Type B pancreatic cell (in vitro differentiated cells): ENCODE results near the gene RNF220. TPM values are rescaled to one million over a fixed set of nuclear protein-coding genes. Genes with fewer than 3 reads are reported as not detected.

Experiments used
- DNase-seq: peaks from one replicate; pipeline ENCODE4 v3.0.0; 2021; ENCODE audit warnings: mixed read lengths; ENCODE audit not compliant: unreplicated experiment; ENCODE audit errors: extremely low spot score
- H3K27ac Mint-ChIP-seq: 2 replicates; pipeline ENCODE4 v1.8.0; 2021; ENCODE audit warnings: mild to moderate bottlenecking, mixed read lengths
- H3K27me3 Mint-ChIP-seq: 2 replicates; pipeline ENCODE4 v1.8.0; 2021; ENCODE audit warnings: mixed read lengths
- H3K36me3 Mint-ChIP-seq: 2 replicates; pipeline ENCODE4 v1.8.0; 2021; ENCODE audit warnings: mixed read lengths
- H3K4me1 Mint-ChIP-seq: one replicate; pipeline ENCODE4 v1.8.0; 2021; ENCODE audit warnings: mixed read lengths; ENCODE audit not compliant: unreplicated experiment
- H3K4me3 Mint-ChIP-seq: 2 replicates; pipeline ENCODE4 v1.8.0; 2021; ENCODE audit warnings: mild to moderate bottlenecking, mixed read lengths
- H3K9me3 Mint-ChIP-seq: 2 replicates; pipeline ENCODE4 v1.8.0; 2021; ENCODE audit warnings: mixed read lengths
- total RNA-seq: library from RNA; stranded (reverse); gene quantifications from 2 replicates; pipeline ENCODE4 v1.2.1, GENCODE V29; 2021; ENCODE audit warnings: low replicate concordance
- TF ChIP-seq, protein P1 (sequence below): fragments of 200-600 bp; sonication (generic); conservative IDR thresholded peaks from 2 replicates; pipeline ENCODE4 v1.5.0; 2021; ENCODE audit warnings: antibody characterized with exemption, mild to moderate bottlenecking

The RNF220 gene
- total RNA-seq, 1 donor from 2014 or later = 87.1 TPM

DNA sequence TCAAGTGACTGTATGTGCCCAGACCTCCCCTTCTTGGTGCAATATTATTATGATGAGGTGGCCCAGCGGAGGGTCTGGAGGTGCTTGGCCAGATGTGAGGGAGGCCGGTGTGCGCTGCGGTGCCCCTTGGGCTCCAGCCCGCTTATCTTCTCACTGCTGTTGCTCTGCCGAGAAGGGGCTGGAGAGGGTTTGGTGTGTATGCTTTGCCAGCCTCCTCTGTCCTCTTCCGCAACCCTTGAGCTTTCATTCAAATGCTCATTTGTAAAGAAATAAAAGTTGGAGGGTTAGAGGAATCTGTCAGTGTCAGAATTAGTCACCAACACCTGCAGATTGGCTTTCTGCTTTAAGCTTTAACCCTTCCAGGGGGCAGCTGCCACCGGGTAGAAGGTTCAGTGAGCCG, 19.7 kb downstream of the RNF220 start:
- H3K4me3 Mint-ChIP-seq = no peak overlapping the region
- H3K36me3 Mint-ChIP-seq = no peaks in the 10 kb centered on the region
- no peak overlapping the region for H3K27ac Mint-ChIP-seq
- TF ChIP-seq, protein P1, sequence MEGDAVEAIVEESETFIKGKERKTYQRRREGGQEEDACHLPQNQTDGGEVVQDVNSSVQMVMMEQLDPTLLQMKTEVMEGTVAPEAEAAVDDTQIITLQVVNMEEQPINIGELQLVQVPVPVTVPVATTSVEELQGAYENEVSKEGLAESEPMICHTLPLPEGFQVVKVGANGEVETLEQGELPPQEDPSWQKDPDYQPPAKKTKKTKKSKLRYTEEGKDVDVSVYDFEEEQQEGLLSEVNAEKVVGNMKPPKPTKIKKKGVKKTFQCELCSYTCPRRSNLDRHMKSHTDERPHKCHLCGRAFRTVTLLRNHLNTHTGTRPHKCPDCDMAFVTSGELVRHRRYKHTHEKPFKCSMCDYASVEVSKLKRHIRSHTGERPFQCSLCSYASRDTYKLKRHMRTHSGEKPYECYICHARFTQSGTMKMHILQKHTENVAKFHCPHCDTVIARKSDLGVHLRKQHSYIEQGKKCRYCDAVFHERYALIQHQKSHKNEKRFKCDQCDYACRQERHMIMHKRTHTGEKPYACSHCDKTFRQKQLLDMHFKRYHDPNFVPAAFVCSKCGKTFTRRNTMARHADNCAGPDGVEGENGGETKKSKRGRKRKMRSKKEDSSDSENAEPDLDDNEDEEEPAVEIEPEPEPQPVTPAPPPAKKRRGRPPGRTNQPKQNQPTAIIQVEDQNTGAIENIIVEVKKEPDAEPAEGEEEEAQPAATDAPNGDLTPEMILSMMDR = no peak
- DNase-seq = no peak
- peaks cover 31% of the 10 kb centered on the region for H3K4me1 Mint-ChIP-seq
- H3K9me3 Mint-ChIP-seq = no peaks in the 10 kb centered on the region
- peaks cover 89% of the 10 kb centered on the region for H3K27me3 Mint-ChIP-seq

DNA sequence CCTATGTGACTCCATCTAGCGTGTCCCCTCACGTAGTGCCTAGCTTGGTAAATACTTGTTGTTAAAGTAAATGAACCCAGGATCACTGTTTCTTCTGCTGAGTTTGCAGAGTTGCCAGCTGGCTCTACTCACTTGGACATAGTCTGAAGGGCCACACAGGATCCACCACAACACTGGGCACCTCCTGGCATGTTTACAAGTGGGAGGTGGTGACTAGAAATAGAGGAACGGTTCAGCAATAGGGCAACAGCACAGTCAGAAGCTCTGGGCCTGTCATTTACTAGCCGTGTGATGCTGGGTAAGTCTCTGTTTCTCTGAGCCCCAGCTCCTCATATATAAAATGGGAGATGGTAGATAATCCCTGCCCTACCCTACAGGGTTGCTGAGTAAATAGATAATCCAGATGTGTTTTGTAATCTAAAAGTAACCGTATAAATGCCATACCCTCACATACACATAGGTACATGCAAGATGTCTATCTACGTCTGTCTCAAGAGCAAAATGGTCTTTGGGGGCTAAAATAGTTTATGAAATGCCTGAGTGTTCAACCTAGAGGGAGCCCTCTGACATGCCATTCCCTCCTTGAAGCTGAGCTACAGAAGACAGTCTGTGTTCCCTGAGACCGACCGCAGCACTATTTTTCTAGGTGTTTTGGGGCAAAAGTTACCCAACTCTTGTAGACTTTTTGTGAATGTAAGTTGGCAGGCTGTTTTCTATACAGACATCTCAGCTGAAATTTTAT, 20.5 kb downstream of the RNF220 start:
- Mint-ChIP-seq H3K27me3 (peaks cover 81% of the 10 kb centered on the region), H3K9me3 (no peaks in the 10 kb centered on the region), H3K4me1 (peaks cover 31% of the 10 kb centered on the region), H3K4me3 (no peak overlapping the region), H3K36me3 (no peaks in the 10 kb centered on the region), H3K27ac (no peak overlapping the region)
- TF ChIP-seq, protein P1 = no peak
- DNase-seq = no peak

DNA sequence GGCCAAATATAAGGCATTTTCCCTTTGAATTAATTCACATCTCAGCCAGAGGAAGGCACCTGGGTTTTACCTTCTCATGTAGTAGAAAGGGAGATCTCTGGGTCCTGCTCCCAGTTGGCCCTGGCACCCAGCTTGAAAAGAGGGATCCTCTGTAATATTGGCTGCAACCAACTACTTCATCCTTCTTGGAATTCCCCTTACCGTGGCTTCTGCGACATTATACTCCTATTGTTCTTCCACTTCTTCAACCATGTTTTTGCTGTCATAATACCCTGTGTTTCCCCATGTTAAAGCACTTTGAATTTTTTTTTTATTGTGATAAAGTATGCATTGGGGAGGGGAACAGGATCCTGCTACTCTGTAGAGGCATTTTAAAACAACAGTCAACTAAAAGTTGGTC, 26.8 kb downstream of the RNF220 start:
- DNase-seq = no peak
- H3K9me3 Mint-ChIP-seq = no peaks in the 10 kb centered on the region

DNA sequence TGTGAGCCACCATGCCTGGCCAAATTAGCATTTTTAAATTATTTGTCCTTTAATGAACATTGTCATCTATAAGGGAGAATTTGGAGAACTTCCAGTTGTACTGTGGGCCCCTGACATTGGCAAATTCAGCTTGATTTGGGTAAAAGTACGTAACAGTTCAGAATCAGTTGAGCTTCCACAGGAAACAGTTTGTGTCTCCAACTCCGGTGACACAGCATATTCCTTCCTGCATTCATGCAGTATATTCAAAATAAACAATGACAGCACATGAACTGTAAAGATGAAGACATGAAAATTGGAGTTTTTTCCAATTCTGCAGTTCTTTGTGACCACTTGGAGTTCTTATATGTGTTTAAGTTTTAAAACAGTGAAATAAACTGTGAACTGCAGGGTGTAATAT, 28.2 kb downstream of the RNF220 start:
- H3K4me3 Mint-ChIP-seq = no peak overlapping the region
- H3K27me3 Mint-ChIP-seq = peaks cover 23% of the 10 kb centered on the region
- peaks cover 24% of the 10 kb centered on the region for H3K4me1 Mint-ChIP-seq
- no peak overlapping the region for H3K27ac Mint-ChIP-seq
- TF ChIP-seq, protein P1 = no peak
- no peaks in the 10 kb centered on the region for H3K36me3 Mint-ChIP-seq
- DNase-seq = no peak
- H3K9me3 Mint-ChIP-seq = no peaks in the 10 kb centered on the region

More for the DNA sequence above, 26.8 kb downstream of the RNF220 start:
- Mint-ChIP-seq H3K4me3 (no peak overlapping the region), H3K27ac (no peak overlapping the region), H3K36me3 (no peaks in the 10 kb centered on the region), H3K4me1 (peaks cover 22% of the 10 kb centered on the region), H3K27me3 (peaks cover 37% of the 10 kb centered on the region)
- TF ChIP-seq, protein P1 = no peak

DNA sequence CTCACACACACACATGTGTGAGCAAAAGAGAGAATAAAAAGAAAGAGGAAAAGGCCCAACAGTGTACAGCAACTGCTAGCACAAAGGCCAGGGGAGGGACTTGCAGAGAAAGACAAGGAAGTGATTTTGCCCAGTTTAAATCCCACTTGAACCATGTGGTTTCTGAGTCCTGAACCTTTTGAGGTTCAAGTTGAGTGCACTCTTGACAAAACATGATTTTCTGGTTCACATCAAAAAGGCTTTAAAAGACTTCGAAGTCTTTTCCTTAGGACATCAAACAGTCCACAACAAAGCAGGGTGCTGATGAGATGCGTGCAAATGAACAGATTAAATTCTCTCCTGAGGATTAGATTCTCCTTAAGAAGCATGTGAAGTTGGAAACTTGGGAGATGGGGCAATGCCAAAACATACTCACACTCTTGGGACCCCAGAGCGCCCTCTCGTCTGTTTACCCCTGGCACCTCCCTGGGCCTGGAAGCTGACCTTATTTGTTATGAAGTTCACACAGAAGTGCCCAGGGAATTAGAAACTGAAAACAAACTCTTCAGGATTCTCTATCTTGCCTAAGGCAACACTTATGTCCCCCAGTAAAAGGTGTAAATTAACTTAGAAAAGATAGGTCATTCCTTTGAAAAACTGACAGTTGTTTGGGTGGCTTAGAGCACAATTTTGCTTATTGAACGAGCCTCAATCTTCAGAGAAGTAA, 31.5 kb downstream of the RNF220 start:
- H3K4me1 Mint-ChIP-seq = peaks cover 14% of the 10 kb centered on the region
- peaks cover 18% of the 10 kb centered on the region for H3K27me3 Mint-ChIP-seq
- H3K36me3 Mint-ChIP-seq = no peaks in the 10 kb centered on the region
- peak overlapping the region; percentile 17 for H3K27ac Mint-ChIP-seq
- no peak for DNase-seq
- no peak overlapping the region for H3K4me3 Mint-ChIP-seq
- H3K9me3 Mint-ChIP-seq = no peaks in the 10 kb centered on the region
- TF ChIP-seq, protein P1 = no peak
